Peyer's patch (tissue), 4 donors: ENCODE results near the gene SIGLEC9.

ENCODE experiments used
- POLR2A ChIP-seq, 2 donors: fragments of 450-650 bp; IDR thresholded peaks; one replicate each; pipeline ENCODE4 v1.5.1; 2017; ENCODE audit warnings: antibody characterized with exemption in 2 of 2, mild to moderate bottlenecking in 2 of 2, moderate library complexity in 2 of 2
- TF ChIP-seq, protein P1 (sequence below), 6 experiments: fragments of 450-650 bp in 4 of 6; fragments of 200-600 bp in 2 of 6; sonication (generic) in 1 of 6; IDR thresholded peaks; one replicate each; pipeline ENCODE4 v1.5.1; 2017 to 2019; ENCODE audit warnings: antibody characterized with exemption in 6 of 6, mild to moderate bottlenecking in 3 of 6, moderate library complexity in 1 of 6

DNA sequence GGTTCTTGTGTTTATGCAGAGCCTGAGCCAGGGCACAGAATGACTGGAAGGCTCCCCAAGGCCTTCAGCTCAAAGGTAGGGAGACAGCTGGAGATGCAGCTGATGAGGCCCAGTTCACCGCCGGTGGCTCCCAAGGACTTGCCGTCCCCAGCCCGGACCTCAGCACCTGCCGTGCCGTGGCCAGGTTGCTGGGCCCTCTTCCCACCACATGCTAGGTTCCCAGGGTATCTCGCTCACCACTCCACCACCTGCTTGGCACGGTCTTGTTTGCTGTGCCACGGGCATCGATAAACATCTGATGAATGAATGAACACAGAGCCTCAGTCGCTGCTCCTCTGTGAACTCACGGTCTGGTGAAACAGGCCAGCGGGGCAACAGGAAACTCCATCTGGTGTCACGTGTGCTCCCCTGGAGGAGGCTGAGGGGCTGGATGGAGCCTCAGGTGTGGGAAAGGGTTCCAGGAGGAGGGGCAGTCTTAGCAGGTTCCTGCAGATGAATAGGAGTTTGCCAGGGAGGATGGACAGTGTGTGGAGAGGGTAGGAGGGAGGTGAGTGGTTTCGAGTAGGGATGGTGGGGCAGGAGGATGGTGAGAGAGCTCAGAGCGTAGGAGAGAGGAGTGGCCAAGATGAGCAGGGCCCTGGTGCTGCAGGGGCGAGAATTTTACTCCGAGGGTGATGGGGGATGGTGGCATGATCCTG, 38.4 kb upstream of the SIGLEC9 start:
- TF ChIP-seq, protein P1, sequence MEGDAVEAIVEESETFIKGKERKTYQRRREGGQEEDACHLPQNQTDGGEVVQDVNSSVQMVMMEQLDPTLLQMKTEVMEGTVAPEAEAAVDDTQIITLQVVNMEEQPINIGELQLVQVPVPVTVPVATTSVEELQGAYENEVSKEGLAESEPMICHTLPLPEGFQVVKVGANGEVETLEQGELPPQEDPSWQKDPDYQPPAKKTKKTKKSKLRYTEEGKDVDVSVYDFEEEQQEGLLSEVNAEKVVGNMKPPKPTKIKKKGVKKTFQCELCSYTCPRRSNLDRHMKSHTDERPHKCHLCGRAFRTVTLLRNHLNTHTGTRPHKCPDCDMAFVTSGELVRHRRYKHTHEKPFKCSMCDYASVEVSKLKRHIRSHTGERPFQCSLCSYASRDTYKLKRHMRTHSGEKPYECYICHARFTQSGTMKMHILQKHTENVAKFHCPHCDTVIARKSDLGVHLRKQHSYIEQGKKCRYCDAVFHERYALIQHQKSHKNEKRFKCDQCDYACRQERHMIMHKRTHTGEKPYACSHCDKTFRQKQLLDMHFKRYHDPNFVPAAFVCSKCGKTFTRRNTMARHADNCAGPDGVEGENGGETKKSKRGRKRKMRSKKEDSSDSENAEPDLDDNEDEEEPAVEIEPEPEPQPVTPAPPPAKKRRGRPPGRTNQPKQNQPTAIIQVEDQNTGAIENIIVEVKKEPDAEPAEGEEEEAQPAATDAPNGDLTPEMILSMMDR (IDR thresholded peaks at IDR 0.05), result no peak
- no peak for TF ChIP-seq POLR2A (IDR thresholded peaks at IDR 0.05)
